ENCODE measurements around the gene SRP72. TPM values are rescaled to one million over a fixed set of nuclear protein-coding genes. Genes with fewer than 3 reads are reported as not detected.

The SRP72 gene
- total and polyA plus RNA-seq, 2 donors (not counting 3 experiments of a cell fraction or from before 2014, with no cell fraction given): 65.7 to 132 TPM

- intact Hi-C loops (cut with micrococcal nuclease) (no loop called here), dilution Hi-C loops (cut with MboI; ENCODE audit: extremely low pct_ligation_motif_present, low sequenced_read_pairs) (no loop called here)
- no TSS peak for BruUV-seq (replicated peaks)
- Histone ChIP-seq H3K4me1 (ENCODE audit: control insufficient read depth, extremely low read depth, insufficient read depth, low read length) (no peaks in the 10 kb centered on the region), H3K9me1 (replicated peaks; ENCODE audit: control insufficient read depth, extremely low read depth, insufficient read depth, low read length) (no peaks in the 10 kb centered on the region), H3K9ac (replicated peaks; ENCODE audit: extremely low read depth, insufficient read depth, low read length) (no peak overlapping the region), H3K9me3 (replicated peaks; ENCODE audit: control insufficient read depth, insufficient read depth, low read length) (no peaks in the 10 kb centered on the region), H3K79me2 (ENCODE audit: control insufficient read depth, insufficient read depth, low read length) (no peaks in the 10 kb centered on the region), H3K36me3 (ENCODE audit: control insufficient read depth in 2 of 2, extremely low read depth in 1 of 2, insufficient read depth in 2 of 2, low read length in 2 of 2) (no peaks in the 10 kb centered on the region), H4K20me1 (replicated peaks; ENCODE audit: control insufficient read depth, extremely low read depth, insufficient read depth, low read length) (no peaks in the 10 kb centered on the region), H2AFZ (ENCODE audit: low read depth, low read length) (no peak overlapping the region), H3K4me2 (ENCODE audit: insufficient read depth, low read length) (no peak overlapping the region), H3K27me3 (ENCODE audit: control insufficient read depth in 2 of 2, insufficient read depth in 2 of 2, low read length in 2 of 2) (no peaks in the 10 kb centered on the region), H3K27ac (ENCODE audit: insufficient read depth, low read depth, low read length) (no peak overlapping the region), H3K4me3 (replicated peaks in 1 of 3; ENCODE audit: insufficient read depth in 1 of 3, low read depth in 1 of 3, low read length in 3 of 3) (no peak overlapping the region)
- DNase-seq (ENCODE audit: low read depth, low spot score) (no peak), FAIRE-seq (no peak)
- POLR2A ChIA-PET: no interaction called here
- CTCF ChIA-PET: interaction anchor here (0.6 to 1.0 kb wide), 2 partner anchors 14 to 29 kb away, joined by 3 to 4 read pairs; no protein-coding TSS in a partner anchor
- TF ChIP-seq CTCF (IDR thresholded peaks at IDR 0.05; ENCODE audit: extremely low read depth in 1 of 2, insufficient read depth in 1 of 2, low read depth in 1 of 2, low read length in 2 of 2) (no peak), GATA2 (IDR thresholded peaks at IDR 0.05; ENCODE audit: insufficient read depth, insufficient read length, low read depth, low read length) (no peak), MAX (IDR thresholded peaks at IDR 0.05; ENCODE audit: insufficient read depth, insufficient read length) (no peak), POLR2AphosphoS5 (IDR thresholded peaks at IDR 0.05; ENCODE audit: insufficient read depth, low read depth, low read length) (no peak), POLR2A (IDR thresholded peaks at IDR 0.05; ENCODE audit: low read depth, low read length) (no peak), FOS (IDR thresholded peaks at IDR 0.05; ENCODE audit: borderline replicate concordance, insufficient read depth, low read length) (no peak)
Measured at GRCh38 chr4:56513517-56513916, 46.1 kb downstream of the SRP72 start.

All from endothelial cell of umbilical vein (primary cell).